GM10266 (cell line): Measurements from ENCODE around the gene PHACTR1.

Source experiments
- DNase-seq: peaks from one replicate; pipeline ENCODE4 v3.0.0; 2012; ENCODE audit errors: extremely low spot score
- CTCF ChIP-seq: IDR thresholded peaks from 2 replicates; pipeline ENCODE4 v1.5.1; 2012; ENCODE audit warnings: mild to moderate bottlenecking, low read depth; ENCODE audit not compliant: control insufficient read depth, insufficient read depth; ENCODE audit errors: missing control alignments

PHACTR1 gene

GRCh38 chr6:13229205-13230085 is 512.9 kb downstream of the PHACTR1 start:
- TF ChIP-seq CTCF, result peak; percentile 58
- peak; percentile 58 for DNase-seq

- no peak for DNase-seq
Observed at GRCh38 chr6:13233106-13233505, 516.5 kb downstream of the PHACTR1 start.

GRCh38 chr6:13234130-13234529 is 517.6 kb downstream of the PHACTR1 start:
- TF ChIP-seq CTCF, result no peak
- DNase-seq, result no peak

More at GRCh38 chr6:13233106-13233505, 516.5 kb downstream of the PHACTR1 start:
- TF ChIP-seq CTCF, result no peak

GRCh38 chr6:13235339-13235738 is 518.8 kb downstream of the PHACTR1 start:
- no peak for DNase-seq

GRCh38 chr6:13237318-13237717 is 520.8 kb downstream of the PHACTR1 start:
- TF ChIP-seq CTCF, result no peak
- no peak for DNase-seq

More at GRCh38 chr6:13235339-13235738, 518.8 kb downstream of the PHACTR1 start:
- no peak for TF ChIP-seq CTCF

- no peak for DNase-seq
- no peak for TF ChIP-seq CTCF
Observed at GRCh38 chr6:13238017-13238416, 521.5 kb downstream of the PHACTR1 start.

- TF ChIP-seq CTCF, result no peak
- DNase-seq, result no peak
Observed at GRCh38 chr6:13238640-13239216, 522.2 kb downstream of the PHACTR1 start.
